Kidney (tissue), 14 donors: ENCODE results near the gene ESRP2. TPM values are rescaled to one million over a fixed set of nuclear protein-coding genes. Genes with fewer than 3 reads are reported as not detected.

Experiments used
- DNase-seq, 5 donors: peaks; one replicate each; pipeline ENCODE4 v3.0.0-alpha.2; 2013 to 2020
- FAIRE-seq: peaks from 2 replicates; lab custom pipeline; 2012; peaks lifted over from hg19 to GRCh38; lab: Jason Lieb, UNC
- H3K27ac ChIP-seq, 2 donors: one replicate each; pipeline ENCODE4 v1.7.0; 2013; ENCODE audit warnings: low read depth in 2 of 2, low read length in 2 of 2, inconsistent platforms in 1 of 2
- H3K27me3 ChIP-seq: one replicate; pipeline ENCODE4 v1.7.1; 2013; ENCODE audit warnings: low read length, inconsistent platforms; ENCODE audit not compliant: control insufficient read depth, insufficient read depth
- H3K36me3 ChIP-seq, 3 donors: one replicate each; pipeline versions ENCODE4 v1.7.0 to v1.7.1; 2013; ENCODE audit warnings: low read length in 3 of 3, control low read depth in 1 of 3, inconsistent platforms in 1 of 3; ENCODE audit not compliant: insufficient read depth in 3 of 3, control insufficient read depth in 2 of 3
- H3K4me1 ChIP-seq, 3 donors: one replicate each; pipeline versions ENCODE4 v1.7.0 to v1.7.1; 2013; ENCODE audit warnings: low read length in 3 of 3, inconsistent platforms in 1 of 3, low read depth in 1 of 3; ENCODE audit not compliant: control insufficient read depth in 2 of 3, insufficient read depth in 2 of 3
- H3K4me3 ChIP-seq, 3 donors: one replicate each; pipeline versions ENCODE4 v1.7.0 to v1.8.1; 2013; ENCODE audit warnings: low read length in 3 of 3, control low read depth in 1 of 3, inconsistent platforms in 1 of 3
- H3K9ac ChIP-seq, 3 donors: one replicate each; pipeline versions ENCODE4 v1.7.0 to v1.7.1; 2013; ENCODE audit warnings: low read length in 3 of 3, control low read depth in 1 of 3, inconsistent platforms in 1 of 3
- H3K9me3 ChIP-seq, 3 donors: one replicate each; pipeline versions ENCODE4 v1.7.0 to v1.7.1; 2013; ENCODE audit warnings: low read length in 3 of 3, control low read depth in 1 of 3, inconsistent platforms in 1 of 3; ENCODE audit not compliant: control insufficient read depth in 2 of 3, insufficient read depth in 1 of 3
- CTCF ChIP-seq: IDR thresholded peaks from 3 replicates; pipeline ENCODE4 v1.5.1; 2012; ENCODE audit warnings: mild to moderate bottlenecking, moderate library complexity, borderline replicate concordance; ENCODE audit not compliant: insufficient read depth; ENCODE audit errors: extremely low read depth
- intact Hi-C: fragments of 100-400 bp; cut with DNase I; formaldehyde crosslinking; loops from one replicate; pipeline ENCODE4 v1.11.1; 2022
- microRNA-seq: library from miRNA; unstranded; fragments of <30 nt; microRNA quantifications from one replicate; pipeline ENCODE4 v1.2.0, GENCODE V29; 2020
- polyA plus RNA-seq: library from polyadenylated mRNA; stranded (reverse); fragments of 350-450 nt; fragmentation: Illumina TruSeq; extraction: RNeasy Lipid Tissue Mini Kit (QIAGEN cat#74804); gene quantifications from one replicate; pipeline ENCODE4 v1.2.3, GENCODE V29; 2014; ENCODE audit warnings: low read depth, low replicate concordance; ENCODE audit not compliant: insufficient read depth
- total RNA-seq: library from RNA; stranded (reverse); fragmentation: NEBNext Ultra II Directional; extraction: Animal tissue kit (Norgen Biotek cat#: 25700); gene quantifications from one replicate; pipeline ENCODE4 v1.2.1, GENCODE V29; 2021
- donor health status: control.
- donor health status: control.
- donor health status: control.
- donor health status: control.
- donor health status: control.
- donor health status: DM: yes; HTN: yes; CAD: no.
- donor health status: Normal renal cell carcinoma (clear cell type).

ESRP2 gene
- total and polyA plus RNA-seq, 2 donors from 2014 or later, result 19.1 to 32.9 TPM

- no peaks in the 10 kb centered on the region for H3K4me1 ChIP-seq
- no peak overlapping the region for H3K27ac ChIP-seq
- no peak overlapping the region for H3K4me3 ChIP-seq
- FAIRE-seq, result no peak
- no peak for DNase-seq
- TF ChIP-seq CTCF, result no peak
- intact Hi-C loops, result no loop called here
- no peaks in the 10 kb centered on the region for H3K9me3 ChIP-seq
- H3K36me3 ChIP-seq, result peaks cover 0 to 16% (median 14%) of the 10 kb centered on the region in 3 donors
- H3K27me3 ChIP-seq, result no peaks in the 10 kb centered on the region
- H3K9ac ChIP-seq, result no peak overlapping the region
Measured at GRCh38 chr16:68179855-68180254, 56.1 kb downstream of the ESRP2 start.

GRCh38 chr16:68179196-68179795 is 56.6 kb downstream of the ESRP2 start:
- TF ChIP-seq CTCF, result no peak
- H3K4me3 ChIP-seq, result no peak overlapping the region
- H3K27ac ChIP-seq, result no peak overlapping the region
- H3K36me3 ChIP-seq, result peaks cover 0 to 15% (median 14%) of the 10 kb centered on the region in 3 donors
- H3K27me3 ChIP-seq, result no peaks in the 10 kb centered on the region
- no peak for FAIRE-seq
- no peak for DNase-seq
- no peaks in the 10 kb centered on the region for H3K9me3 ChIP-seq
- intact Hi-C loops, result no loop called here
- H3K4me1 ChIP-seq, result no peaks in the 10 kb centered on the region
- H3K9ac ChIP-seq, result no peak overlapping the region

Small RNA genes lying within 50 kb of the gene (microRNA-seq; reads per million reads assigned to microRNA genes)
- not detected for gene MIR6773

Other genes starting within 250 kb of the ESRP2 start
- gene DPEP2, start 236.6 kb downstream of the ESRP2 start, total RNA-seq, result 3.1 TPM
- gene DPEP2, start 236.6 kb downstream of the ESRP2 start, polyA plus RNA-seq, result 0.99 TPM
- gene DPEP2NB, start 220.2 kb downstream of the ESRP2 start, total RNA-seq, result not detected
- not detected for gene DPEP2NB, start 220.2 kb downstream of the ESRP2 start, polyA plus RNA-seq
- gene DDX28, start 212.9 kb downstream of the ESRP2 start, total RNA-seq, result 10.6 TPM
- gene DDX28, start 212.9 kb downstream of the ESRP2 start, polyA plus RNA-seq, result 13.1 TPM
- 12.5 TPM for gene DUS2, start 212.8 kb downstream of the ESRP2 start, total RNA-seq
- 12.1 TPM for gene DUS2, start 212.8 kb downstream of the ESRP2 start, polyA plus RNA-seq
- 37.7 TPM for gene NFATC3, start 150.8 kb downstream of the ESRP2 start, total RNA-seq
- gene NFATC3, start 150.8 kb downstream of the ESRP2 start, polyA plus RNA-seq, result 15.0 TPM
- gene PLA2G15, start 9.2 kb upstream of the ESRP2 start, total RNA-seq, result 35.1 TPM
- gene PLA2G15, start 9.2 kb upstream of the ESRP2 start, polyA plus RNA-seq, result 44.4 TPM
- 24.0 TPM for gene SLC7A6, start 28.4 kb upstream of the ESRP2 start, total RNA-seq
- 5.0 TPM for gene SLC7A6, start 28.4 kb upstream of the ESRP2 start, polyA plus RNA-seq
- gene SLC7A6OS, start 74.8 kb upstream of the ESRP2 start, total RNA-seq, result 20.3 TPM
- 9.2 TPM for gene SLC7A6OS, start 74.8 kb upstream of the ESRP2 start, polyA plus RNA-seq
- 33.7 TPM for gene PRMT7, start 74.9 kb upstream of the ESRP2 start, total RNA-seq
- gene PRMT7, start 74.9 kb upstream of the ESRP2 start, polyA plus RNA-seq, result 20.4 TPM
- 0.72 TPM for gene SMPD3, start 212.4 kb upstream of the ESRP2 start, total RNA-seq
- gene SMPD3, start 212.4 kb upstream of the ESRP2 start, polyA plus RNA-seq, result 0.28 TPM